GM18909 (cell line): ENCODE data around the gene CLTB.

Source experiments
- ATAC-seq: cut with Tn5 transposase; IDR thresholded peaks from one replicate; pipeline ENCODE4 v1.9.1; 2021; ENCODE audit warnings: mild to moderate bottlenecking; ENCODE audit not compliant: unreplicated experiment, poor library complexity

The CLTB gene

DNA sequence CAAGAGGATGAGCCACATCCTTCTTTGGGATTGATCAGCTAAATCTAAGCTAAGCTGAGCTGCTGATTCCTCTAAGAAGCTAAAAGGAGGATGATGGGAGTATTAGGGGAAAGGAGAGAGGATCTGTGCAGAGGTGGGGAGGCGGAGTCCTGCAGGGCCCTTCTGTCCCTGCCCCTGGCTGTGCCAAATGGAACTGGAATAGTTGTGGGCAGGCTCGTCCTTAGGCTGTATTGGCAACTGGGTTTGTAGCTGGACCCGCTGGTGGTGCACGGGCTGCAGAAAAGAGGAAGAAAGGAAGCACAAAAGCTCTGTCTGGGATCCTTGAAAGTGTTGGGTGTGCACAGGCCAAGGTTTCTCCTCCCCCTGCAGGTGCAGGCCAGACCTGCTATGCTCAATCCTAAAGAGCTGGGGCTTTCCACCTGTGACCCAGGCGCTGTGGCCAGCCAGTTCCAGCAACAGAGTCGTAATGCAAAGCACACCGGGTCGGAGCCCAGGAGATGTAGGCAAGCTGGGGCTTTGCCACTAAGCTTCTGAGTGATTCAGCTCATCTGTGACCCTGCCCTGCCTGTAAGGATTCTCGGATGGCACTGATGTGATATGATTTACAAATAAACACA lies 9.8 kb downstream of the CLTB start:
- ATAC-seq = no peak

- no peak for ATAC-seq
Measured at GRCh38 chr5:176405656-176406435, 10.5 kb downstream of the CLTB start.

DNA sequence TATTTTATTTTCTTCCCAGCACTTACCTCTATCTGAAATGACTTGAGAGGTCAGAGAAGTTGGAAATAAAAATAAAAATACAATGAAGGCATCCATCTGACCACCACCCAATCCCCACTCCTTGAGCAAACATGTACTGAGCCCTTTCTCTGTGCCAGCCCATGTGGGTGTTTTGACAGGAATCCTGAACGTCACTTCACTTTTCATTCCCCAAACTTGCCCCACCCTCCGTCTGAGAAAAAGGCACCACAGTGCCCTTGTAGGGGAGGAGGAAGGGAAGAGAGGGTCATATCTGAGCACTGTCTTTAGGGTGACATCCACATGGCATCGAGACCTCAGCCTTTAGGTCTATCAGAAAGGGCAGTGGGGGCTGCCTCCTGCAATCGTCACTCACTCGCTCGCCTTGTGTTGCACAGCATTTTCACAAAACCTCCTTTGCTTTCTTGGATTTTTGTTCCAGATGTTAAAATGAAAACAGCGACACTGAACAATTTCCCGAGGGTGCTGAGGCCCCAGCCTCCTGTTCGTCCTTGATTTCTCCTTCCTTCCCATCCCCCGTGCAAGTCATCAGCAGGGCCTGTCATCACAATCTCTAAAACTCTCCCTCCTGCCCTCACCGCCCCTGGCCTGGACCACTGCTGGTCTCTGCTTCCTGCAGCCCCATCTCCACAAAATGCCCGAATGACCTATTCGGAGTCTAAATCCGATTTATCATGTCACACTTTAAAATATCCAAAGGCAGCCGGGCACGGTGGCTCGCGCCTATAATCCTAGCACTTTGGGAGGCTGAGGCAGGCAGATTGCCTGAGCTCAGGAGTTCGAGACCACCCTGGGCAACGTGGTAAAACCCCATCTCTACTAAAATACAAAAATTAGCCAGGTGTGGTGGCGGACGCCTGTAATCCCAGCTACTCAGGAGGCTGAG lies 14.8 kb downstream of the CLTB start:
- no peak for ATAC-seq

GRCh38 chr5:176400382-176401156 lies 15.8 kb downstream of the CLTB start:
- ATAC-seq = no peak

- ATAC-seq = no peak
Measured at GRCh38 chr5:176397736-176398420, 18.5 kb downstream of the CLTB start.

DNA sequence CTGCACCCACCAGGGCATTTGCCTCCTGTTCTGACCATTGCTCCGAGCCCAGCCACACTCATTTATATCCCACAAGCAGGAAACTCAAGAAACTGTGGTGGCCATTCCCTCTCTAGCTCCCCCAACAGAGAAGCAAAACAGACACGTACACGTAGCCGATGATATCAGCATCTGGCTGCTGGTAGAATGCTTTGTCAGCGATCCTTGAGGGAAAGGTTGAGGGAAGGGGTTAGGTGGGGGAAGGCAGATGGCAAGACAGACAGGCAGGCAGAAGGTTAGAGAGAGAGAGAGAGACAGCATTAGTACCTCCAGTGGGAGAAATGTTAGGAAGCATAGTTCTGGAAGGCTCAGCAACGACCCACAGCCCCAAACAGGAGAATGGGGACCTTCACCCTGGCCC lies 20.0 kb downstream of the CLTB start:
- no peak for ATAC-seq

- no peak for ATAC-seq
Measured at GRCh38 chr5:176394881-176395675, 21.3 kb downstream of the CLTB start.

DNA sequence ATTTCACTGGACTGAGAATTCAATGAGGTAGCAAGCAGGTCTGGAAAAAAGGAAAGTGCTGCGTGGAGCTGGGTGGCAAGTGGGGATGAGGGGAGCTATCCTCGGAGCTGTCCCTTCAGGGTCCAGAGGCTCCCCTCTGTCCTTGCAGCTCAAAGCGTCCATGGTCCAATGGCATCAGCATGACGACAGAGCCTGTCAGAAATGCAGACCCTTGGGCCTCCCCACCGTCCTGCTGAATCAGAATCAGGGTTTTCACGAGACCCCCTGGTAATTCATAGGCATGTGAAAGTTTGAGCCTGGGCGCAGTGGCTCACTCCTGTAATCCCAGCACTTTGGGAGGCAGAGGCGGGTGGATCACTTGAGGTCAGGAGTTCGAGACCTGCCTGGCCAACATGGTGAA lies 22.2 kb downstream of the CLTB start:
- no peak for ATAC-seq

DNA sequence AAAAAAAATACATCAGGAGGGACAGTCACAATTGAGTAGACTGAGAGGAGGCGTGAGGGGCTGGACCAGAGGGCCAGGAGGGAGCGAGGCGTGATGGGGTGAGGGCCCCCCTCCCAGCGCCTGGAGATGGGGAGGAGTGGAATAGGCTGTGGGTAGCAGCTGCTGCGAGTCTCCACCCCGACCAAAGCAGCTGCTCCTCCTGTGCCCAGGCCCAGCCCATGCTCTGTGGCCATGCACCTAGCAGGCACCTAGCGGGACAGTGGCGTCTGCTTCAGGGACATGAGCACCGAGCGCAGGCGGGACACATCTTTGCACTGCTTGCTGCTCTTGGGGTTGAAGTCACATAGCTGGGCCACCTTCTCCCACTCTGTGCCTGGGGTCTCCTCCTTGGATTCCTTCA lies 23.8 kb downstream of the CLTB start:
- no peak for ATAC-seq

DNA sequence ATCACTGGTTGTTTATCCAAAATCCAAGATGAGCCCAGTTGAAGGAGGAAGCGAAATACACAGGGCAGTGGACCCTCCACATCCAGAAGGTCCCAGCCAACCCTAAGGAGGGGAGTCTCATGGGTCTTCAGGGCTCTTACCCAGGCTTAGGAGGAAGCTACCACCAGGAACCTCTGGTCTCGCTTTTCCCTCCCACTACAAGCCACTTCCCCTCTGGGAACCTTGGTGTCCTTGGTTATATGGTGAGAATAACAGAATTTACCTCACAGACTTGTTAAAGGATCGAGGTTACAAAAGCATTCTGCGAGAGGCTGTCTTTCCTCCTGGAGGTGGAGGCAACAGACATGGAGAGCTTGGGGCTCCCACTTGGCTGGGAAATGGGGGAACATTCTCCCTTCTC lies 24.3 kb downstream of the CLTB start:
- ATAC-seq = no peak

- no peak for ATAC-seq
Measured at GRCh38 chr5:176391479-176391878, 24.9 kb downstream of the CLTB start.

- peak; percentile 36 for ATAC-seq
Measured at GRCh38 chr5:176389135-176390123, 26.9 kb downstream of the CLTB start.

GRCh38 chr5:176388444-176389134 lies 27.8 kb downstream of the CLTB start, which contains the start of the genes HIGD2A and NOP16:
TSS of gene HIGD2A (plus strand) at chr5:176388751. CDS start at chr5:176388820, 69 bp downstream.
TSS of gene NOP16 (minus strand) at chr5:176388598. CDS start at chr5:176388539, 59 bp downstream.
- ATAC-seq = peak; percentile 86

DNA sequence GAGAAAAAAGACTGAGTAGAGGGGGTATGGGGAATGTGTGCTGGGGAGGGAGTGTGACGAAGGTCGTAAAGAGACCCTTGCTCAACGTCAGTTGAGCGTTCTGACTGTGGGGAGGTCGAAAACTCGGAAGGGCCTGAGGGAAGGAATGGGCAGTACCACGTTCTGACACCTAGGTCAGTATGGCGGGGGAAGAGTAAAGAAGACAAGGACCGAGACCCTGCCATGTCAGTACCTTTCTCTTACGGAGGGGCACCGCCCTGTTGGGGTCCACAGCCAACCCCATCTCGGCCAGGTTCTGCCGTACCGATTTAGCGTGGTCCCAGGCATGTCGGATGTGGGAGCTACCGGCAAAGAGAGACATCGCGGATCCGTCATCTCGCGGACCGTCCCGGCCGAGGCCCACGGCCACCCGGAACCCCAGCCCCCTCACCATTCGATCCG lies 28.3 kb downstream of the CLTB start:
- peak; percentile 1 for ATAC-seq

GRCh38 chr5:176387384-176387925 lies 28.9 kb downstream of the CLTB start:
- ATAC-seq = no peak

DNA sequence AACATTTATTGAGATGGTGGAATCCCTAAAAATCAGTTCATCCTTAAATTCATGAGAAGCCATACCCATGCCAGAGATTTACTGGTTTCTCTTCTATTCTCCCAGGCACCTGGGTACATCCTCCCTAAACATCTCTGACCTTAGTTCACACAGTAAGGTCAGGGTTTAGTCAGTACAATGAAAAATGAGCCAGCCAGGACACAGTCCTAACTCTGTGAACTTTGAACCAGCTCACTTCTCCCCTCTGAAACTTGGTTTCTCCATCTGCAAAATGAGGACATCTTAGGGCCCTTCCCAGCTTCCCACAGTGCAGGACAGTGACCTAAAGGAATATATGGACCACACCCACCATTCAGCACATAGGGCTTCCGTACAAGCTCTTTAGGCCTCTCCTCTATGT lies 29.8 kb downstream of the CLTB start:
- ATAC-seq = no peak

DNA sequence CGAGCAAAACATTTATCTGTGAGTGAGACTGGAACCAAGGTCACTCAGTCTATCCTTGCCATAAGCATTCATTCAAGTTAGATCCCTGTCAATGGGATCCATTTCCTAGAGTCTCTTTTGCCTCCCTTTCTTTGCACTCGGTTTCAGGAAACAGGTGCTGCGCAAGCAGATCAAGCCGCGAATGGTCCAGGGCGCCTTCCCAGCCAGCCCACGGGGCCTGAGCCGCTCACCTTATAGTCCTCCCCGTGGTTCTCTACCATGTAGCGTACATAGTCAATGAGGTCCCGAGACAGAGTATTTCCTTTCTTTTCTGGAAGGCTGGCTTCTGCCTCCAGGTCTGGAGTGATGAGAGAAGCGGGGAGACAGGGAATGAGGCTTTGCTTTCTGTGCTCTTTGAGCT lies 31.3 kb downstream of the CLTB start:
- ATAC-seq = no peak
